Mucosa of gallbladder (tissue), 1 donor: ENCODE results near the gene SGMS2. TPM values are rescaled to one million over a fixed set of nuclear protein-coding genes. Genes with fewer than 3 reads are reported as not detected.
A peak's percentile ranks its signal among the peaks of the same experiment; 100 is the strongest.

ENCODE experiments used
- DNase-seq: peaks from one replicate; pipeline ENCODE4 v3.0.0-alpha.2; 2020; ENCODE audit warnings: low spot score
- total RNA-seq: library from RNA; stranded (reverse); gene quantifications from one replicate; pipeline ENCODE4 v1.2.1, GENCODE V29; 2021
- donor health status: DM: no; HTN: no; CAD: no.

SGMS2 gene
- 76.1 TPM for total RNA-seq

- DNase-seq: peak; percentile 90
These were observed at the start of gene SGMS2 for GRCh38 chr4:107824350-107825071. SGMS2 (plus strand) TSS chr4:107824932; CDS start chr4:107895554, 70,622 bp downstream.

GRCh38 chr4:107777890-107778289 is 46.8 kb upstream of the SGMS2 start:
- no peak for DNase-seq

- no peak for DNase-seq
These were observed 45.8 kb upstream of the SGMS2 start for GRCh38 chr4:107778784-107779530.

GRCh38 chr4:107780665-107781064 is 44.1 kb upstream of the SGMS2 start:
- DNase-seq: no peak

GRCh38 chr4:107791902-107792301 is 32.8 kb upstream of the SGMS2 start:
- no peak for DNase-seq

GRCh38 chr4:107792711-107793110 is 32.0 kb upstream of the SGMS2 start:
- no peak for DNase-seq

- no peak for DNase-seq
These were observed 30.7 kb upstream of the SGMS2 start for GRCh38 chr4:107793996-107794395.

GRCh38 chr4:107799669-107800450 is 24.9 kb upstream of the SGMS2 start:
- DNase-seq: peak; percentile 77

- peak; percentile 32 for DNase-seq
These were observed 24.0 kb upstream of the SGMS2 start for GRCh38 chr4:107800706-107801105.

- DNase-seq: peak; percentile 16
These were observed 22.9 kb upstream of the SGMS2 start for GRCh38 chr4:107801766-107802211.

GRCh38 chr4:107804956-107805355 is 19.8 kb upstream of the SGMS2 start:
- no peak for DNase-seq

- no peak for DNase-seq
These were observed 18.5 kb upstream of the SGMS2 start for GRCh38 chr4:107806196-107806595.

GRCh38 chr4:107808572-107808971 is 16.2 kb upstream of the SGMS2 start:
- peak; percentile 59 for DNase-seq

- DNase-seq: no peak
These were observed 15.5 kb upstream of the SGMS2 start for GRCh38 chr4:107809210-107809609.

- no peak for DNase-seq
These were observed 10.0 kb upstream of the SGMS2 start for GRCh38 chr4:107814758-107815157.

- no peak for DNase-seq
These were observed 9.6 kb upstream of the SGMS2 start for GRCh38 chr4:107815158-107815557.

- DNase-seq: no peak
These were observed 6.3 kb upstream of the SGMS2 start for GRCh38 chr4:107818301-107818910.

- DNase-seq: no peak
These were observed 822 bp upstream of the SGMS2 start for GRCh38 chr4:107823870-107824349.

GRCh38 chr4:107825072-107825824 is 516 bp downstream of the SGMS2 start:
- DNase-seq: peak; percentile 20

GRCh38 chr4:107826421-107826980 is 1.8 kb downstream of the SGMS2 start:
- no peak for DNase-seq
